Ishikawa (cell line): ENCODE results near the gene HBEGF.

Source experiments
- CEBPB ChIP-seq: IDR thresholded peaks from 2 replicates; pipeline ENCODE4 v1.6.1; 2012
- CREB1 ChIP-seq: IDR thresholded peaks from 2 replicates; pipeline ENCODE4 v1.6.1; 2012; ENCODE audit warnings: low read depth
- EGR1 ChIP-seq: IDR thresholded peaks from 2 replicates; pipeline ENCODE4 v1.6.1; 2012
- EP300 ChIP-seq: IDR thresholded peaks from 2 replicates; pipeline ENCODE4 v1.6.1; 2012; ENCODE audit warnings: borderline replicate concordance
- FOXM1 ChIP-seq: IDR thresholded peaks from 2 replicates; pipeline ENCODE4 v1.6.1; 2012; ENCODE audit warnings: low read depth, borderline replicate concordance
- MAX ChIP-seq: IDR thresholded peaks from 2 replicates; pipeline ENCODE4 v1.6.1; 2012
- NFIC ChIP-seq: IDR thresholded peaks from 2 replicates; pipeline ENCODE4 v1.6.1; 2012
- RAD21 ChIP-seq: IDR thresholded peaks from 2 replicates; pipeline ENCODE4 v1.6.1; 2012; ENCODE audit warnings: low read depth
- REST ChIP-seq: IDR thresholded peaks from 2 replicates; pipeline ENCODE4 v1.6.1; 2012; ENCODE audit warnings: low read depth, mild to moderate bottlenecking
- TAF1 ChIP-seq: IDR thresholded peaks from 2 replicates; pipeline ENCODE4 v1.6.1; 2012; ENCODE audit warnings: low read depth, mild to moderate bottlenecking
- TCF12 ChIP-seq: IDR thresholded peaks from 2 replicates; pipeline ENCODE4 v1.6.1; 2012; ENCODE audit warnings: low read depth
- TEAD4 ChIP-seq: IDR thresholded peaks from 2 replicates; pipeline ENCODE4 v1.6.1; 2012
- YY1 ChIP-seq: IDR thresholded peaks from 2 replicates; pipeline ENCODE4 v1.6.1; 2012; ENCODE audit warnings: low read depth
- ZBTB7A ChIP-seq: IDR thresholded peaks from 2 replicates; pipeline ENCODE4 v1.6.1; 2012; ENCODE audit warnings: low read depth

- TF ChIP-seq ZBTB7A (no peak), EP300 (no peak), EGR1 (no peak), RAD21 (no peak), MAX (no peak), REST (no peak), YY1 (no peak), TAF1 (no peak), CEBPB (no peak), NFIC (no peak), TCF12 (no peak), FOXM1 (no peak), CREB1 (no peak), TEAD4 (no peak)
Measured at GRCh38 chr5:140382866-140383265, 36.5 kb upstream of the HBEGF start.
